Measurements from ENCODE around the gene KIAA0319L.
"Not testable (repeated sequence)": the region's sequence is repeated elsewhere in the genome, so short reads cannot be mapped to it uniquely, and the experiment has no call there.

Gene KIAA0319L

GRCh38 chr1:35477870-35478269 is 79.3 kb downstream of the KIAA0319L start:
- no peak for DNase-seq

- DNase-seq: no peak
Measured at GRCh38 chr1:35475856-35476674, 81.1 kb downstream of the KIAA0319L start.

- DNase-seq: no peak
Measured at GRCh38 chr1:35475356-35475755, 81.8 kb downstream of the KIAA0319L start.

- DNase-seq: not testable (repeated sequence)
Measured at GRCh38 chr1:35473216-35473615, 84.0 kb downstream of the KIAA0319L start.

- no peak for DNase-seq
Measured at GRCh38 chr1:35470977-35471613, 86.1 kb downstream of the KIAA0319L start.

- no peak for DNase-seq
Measured at GRCh38 chr1:35466120-35466519, 91.1 kb downstream of the KIAA0319L start.

GRCh38 chr1:35463749-35464148 is 93.5 kb downstream of the KIAA0319L start:
- DNase-seq: not testable (repeated sequence)

- no peak for DNase-seq
Measured at GRCh38 chr1:35463232-35463631, 94.0 kb downstream of the KIAA0319L start.

- DNase-seq: no peak
Measured at GRCh38 chr1:35461966-35462651, 95.1 kb downstream of the KIAA0319L start.

GRCh38 chr1:35460796-35461195 is 96.4 kb downstream of the KIAA0319L start:
- no peak for DNase-seq

GRCh38 chr1:35454616-35455015 is 102.6 kb downstream of the KIAA0319L start:
- DNase-seq: no peak

- no peak for DNase-seq
Measured at GRCh38 chr1:35454176-35454575, 103.0 kb downstream of the KIAA0319L start.

GRCh38 chr1:35453031-35453430 is 104.2 kb downstream of the KIAA0319L start:
- DNase-seq: no peak

GRCh38 chr1:35452106-35452774 is 105.0 kb downstream of the KIAA0319L start:
- DNase-seq: no peak

- no peak for DNase-seq
Measured at GRCh38 chr1:35451125-35451528, 106.1 kb downstream of the KIAA0319L start.

- DNase-seq: no peak
Measured at GRCh38 chr1:35449334-35450008, 107.7 kb downstream of the KIAA0319L start.

GRCh38 chr1:35448344-35448801 is 108.8 kb downstream of the KIAA0319L start:
- DNase-seq: no peak

- DNase-seq: no peak
Measured at GRCh38 chr1:35447278-35447677, 109.9 kb downstream of the KIAA0319L start.

GRCh38 chr1:35444519-35444774 is 112.8 kb downstream of the KIAA0319L start:
- DNase-seq: no peak

- no peak for DNase-seq
Measured at GRCh38 chr1:35443768-35444518, 113.3 kb downstream of the KIAA0319L start.

- no peak for DNase-seq
Measured at GRCh38 chr1:35442734-35443133, 114.5 kb downstream of the KIAA0319L start.

Data from SHP77 treated with DMSO at 0.1 percent for 48 hours (cell line).